PC-9 (cell line): ENCODE results near the gene MACROD1.

Source experiments
- EZH2 ChIP-seq: fragments of 200-600 bp; sonication (generic); IDR thresholded peaks from 2 replicates; pipeline ENCODE4 v1.8.0; 2017; ENCODE audit warnings: antibody characterized with exemption, low read depth
- TF ChIP-seq, protein P1 (sequence below): fragments of 200-600 bp; sonication (generic); conservative IDR thresholded peaks from 2 replicates; pipeline ENCODE4 v1.6.1; 2017; ENCODE audit warnings: mixed run types, antibody characterized with exemption, mild to moderate bottlenecking, moderate library complexity

DNA sequence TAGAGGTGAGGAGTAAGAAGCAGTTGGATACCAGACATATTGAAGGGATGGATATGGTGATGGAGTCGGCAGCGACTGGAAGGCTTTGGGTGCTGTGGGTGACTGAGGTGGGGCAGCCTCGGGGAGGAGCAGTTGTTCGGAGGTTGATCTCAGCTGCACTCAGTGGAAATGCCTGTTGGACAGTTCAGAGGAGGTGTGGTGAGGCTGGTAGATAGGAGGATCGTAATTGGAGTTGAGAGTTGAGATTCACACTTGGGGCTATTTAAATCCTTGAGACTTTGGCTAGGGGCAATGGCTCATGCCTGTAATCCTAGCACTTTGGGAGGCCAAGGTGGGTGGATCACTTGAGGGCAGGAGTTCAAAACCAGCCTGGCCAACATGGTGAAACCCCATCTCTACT is 172.8 kb downstream of the MACROD1 start:
- TF ChIP-seq EZH2, result no peak
- TF ChIP-seq, protein P1, sequence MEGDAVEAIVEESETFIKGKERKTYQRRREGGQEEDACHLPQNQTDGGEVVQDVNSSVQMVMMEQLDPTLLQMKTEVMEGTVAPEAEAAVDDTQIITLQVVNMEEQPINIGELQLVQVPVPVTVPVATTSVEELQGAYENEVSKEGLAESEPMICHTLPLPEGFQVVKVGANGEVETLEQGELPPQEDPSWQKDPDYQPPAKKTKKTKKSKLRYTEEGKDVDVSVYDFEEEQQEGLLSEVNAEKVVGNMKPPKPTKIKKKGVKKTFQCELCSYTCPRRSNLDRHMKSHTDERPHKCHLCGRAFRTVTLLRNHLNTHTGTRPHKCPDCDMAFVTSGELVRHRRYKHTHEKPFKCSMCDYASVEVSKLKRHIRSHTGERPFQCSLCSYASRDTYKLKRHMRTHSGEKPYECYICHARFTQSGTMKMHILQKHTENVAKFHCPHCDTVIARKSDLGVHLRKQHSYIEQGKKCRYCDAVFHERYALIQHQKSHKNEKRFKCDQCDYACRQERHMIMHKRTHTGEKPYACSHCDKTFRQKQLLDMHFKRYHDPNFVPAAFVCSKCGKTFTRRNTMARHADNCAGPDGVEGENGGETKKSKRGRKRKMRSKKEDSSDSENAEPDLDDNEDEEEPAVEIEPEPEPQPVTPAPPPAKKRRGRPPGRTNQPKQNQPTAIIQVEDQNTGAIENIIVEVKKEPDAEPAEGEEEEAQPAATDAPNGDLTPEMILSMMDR, result no peak
